Middle frontal gyrus (tissue), 1 donor: ENCODE data around the gene STAG1.
"Not testable (repeated sequence)": the region's sequence is repeated elsewhere in the genome, so short reads cannot be mapped to it uniquely, and the experiment has no call there.

Experiments
- DNase-seq: peaks from one replicate; pipeline ENCODE4 v3.0.0-alpha.2; 2015; ENCODE audit warnings: low spot score; ENCODE audit errors: extremely low spot score

STAG1 gene

GRCh38 chr3:136602818-136603217 is 149.4 kb downstream of the STAG1 start:
- DNase-seq: no peak

DNA sequence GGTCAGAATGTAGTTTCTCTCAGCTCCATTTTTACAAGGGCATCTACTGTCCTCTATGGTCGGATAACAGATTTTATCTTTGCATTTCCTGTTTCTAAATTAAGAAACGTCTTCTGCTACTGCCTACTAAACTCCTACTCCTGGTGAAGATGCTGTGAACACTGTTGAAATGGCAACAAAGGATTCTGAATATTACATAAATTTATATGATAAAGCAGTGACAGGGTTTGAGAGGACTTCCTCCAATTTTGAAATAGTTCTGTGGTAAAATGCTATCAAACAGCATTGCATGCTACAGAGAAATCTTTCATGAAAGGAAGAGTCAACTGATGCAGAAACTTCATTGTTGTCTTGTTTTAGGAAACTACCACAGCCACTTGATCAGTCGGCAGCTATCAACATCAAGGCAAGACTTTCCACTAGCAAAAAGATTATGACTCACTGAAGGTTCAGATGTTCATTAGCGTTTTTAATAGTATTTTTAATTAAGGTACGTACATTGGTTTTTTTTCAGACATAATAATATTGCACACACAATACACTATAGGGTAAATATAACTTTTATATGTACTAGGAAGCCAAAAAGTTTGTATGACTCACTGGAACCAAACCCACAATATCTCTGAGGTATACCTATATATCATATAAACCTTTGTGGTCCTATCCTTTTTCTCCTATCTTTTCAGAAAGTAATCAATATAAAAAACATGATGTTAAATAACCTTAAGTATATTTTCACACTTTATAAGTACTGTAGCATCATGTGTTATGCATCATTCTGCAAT is 156.1 kb downstream of the STAG1 start:
- DNase-seq: no peak

- no peak for DNase-seq
These were observed 165.6 kb downstream of the STAG1 start for GRCh38 chr3:136586580-136586979.

GRCh38 chr3:136584728-136585127 is 167.4 kb downstream of the STAG1 start:
- no peak for DNase-seq

DNA sequence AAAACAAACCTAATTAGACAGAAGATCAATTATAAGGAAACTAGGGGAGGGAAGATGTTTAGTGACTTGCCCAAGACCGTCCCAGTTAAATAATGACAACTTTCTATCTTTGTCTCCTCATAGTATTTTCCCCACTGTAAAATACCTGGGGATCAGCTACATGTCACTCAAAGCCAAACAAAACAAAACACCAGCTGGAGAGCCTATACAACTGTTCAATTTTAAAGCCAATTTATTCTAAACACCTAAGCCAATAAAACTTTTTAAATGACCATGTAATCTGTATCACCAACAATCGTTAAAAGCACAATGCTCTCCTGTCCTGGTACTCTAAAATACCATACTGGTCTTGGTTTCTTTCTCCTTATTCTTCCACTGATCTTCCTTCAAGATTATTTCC is 168.4 kb downstream of the STAG1 start:
- DNase-seq: no peak

DNA sequence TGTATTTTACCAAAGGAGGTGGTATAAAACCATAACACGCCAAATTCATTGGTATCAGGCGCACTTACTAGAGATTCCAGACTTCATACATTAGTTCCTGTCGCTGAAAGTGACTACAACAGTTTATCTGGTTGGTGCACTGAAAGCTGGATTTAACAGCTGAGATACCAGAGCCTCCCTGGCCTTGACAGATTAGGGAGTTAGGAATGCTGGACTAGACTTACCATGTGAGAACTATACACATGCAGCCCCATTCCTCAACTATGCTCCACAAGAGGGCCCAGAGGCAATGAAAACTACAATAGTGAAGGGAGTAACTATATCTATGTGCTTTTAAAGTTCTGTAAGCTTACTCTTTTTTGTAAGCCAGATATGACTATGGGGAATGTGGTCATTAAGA is 174.4 kb downstream of the STAG1 start:
- no peak for DNase-seq

GRCh38 chr3:136576279-136577009 is 175.7 kb downstream of the STAG1 start:
- no peak for DNase-seq

- DNase-seq: no peak
These were observed 184.5 kb downstream of the STAG1 start for GRCh38 chr3:136567599-136568188.

DNA sequence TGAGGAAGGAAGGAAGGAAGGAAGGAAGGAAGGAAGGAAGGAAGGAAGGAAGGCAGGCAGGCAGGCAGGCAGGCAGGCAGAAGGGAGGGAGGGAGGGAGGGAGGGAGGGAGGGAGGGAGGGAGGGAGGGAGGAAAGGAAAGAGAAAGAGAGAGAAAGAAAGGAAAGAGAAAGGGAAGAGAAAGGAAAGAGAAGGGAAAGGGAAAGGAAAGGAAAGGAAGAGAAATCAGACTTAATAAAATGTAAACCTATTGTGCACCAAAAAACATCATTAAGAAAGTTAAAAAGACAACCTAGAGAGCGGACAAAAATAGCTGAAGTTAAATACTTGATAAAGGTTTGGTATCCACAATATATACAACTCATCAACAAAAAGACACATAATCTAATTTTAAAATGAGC is 187.2 kb downstream of the STAG1 start:
- not testable (repeated sequence) for DNase-seq

GRCh38 chr3:136562026-136562425 is 190.2 kb downstream of the STAG1 start:
- DNase-seq: no peak

DNA sequence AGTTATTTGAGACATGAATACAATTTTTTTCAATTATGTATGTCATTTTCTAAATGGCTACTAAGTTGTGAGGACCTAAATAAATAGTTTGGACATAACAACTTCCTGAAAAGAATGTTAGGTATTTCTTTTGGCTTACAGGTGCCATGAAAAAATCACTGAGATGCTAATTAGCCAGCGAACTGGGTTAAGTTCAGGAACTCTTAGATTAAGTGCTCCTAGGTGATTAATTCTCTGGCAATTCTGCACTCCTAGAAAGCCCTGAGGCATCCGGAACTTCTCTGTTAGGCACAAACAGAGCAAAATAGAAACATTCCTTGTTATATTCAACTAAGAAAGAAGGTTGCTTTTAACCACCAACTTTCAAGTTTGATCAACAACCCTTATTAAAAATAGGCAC is 192.3 kb downstream of the STAG1 start:
- no peak for DNase-seq

DNA sequence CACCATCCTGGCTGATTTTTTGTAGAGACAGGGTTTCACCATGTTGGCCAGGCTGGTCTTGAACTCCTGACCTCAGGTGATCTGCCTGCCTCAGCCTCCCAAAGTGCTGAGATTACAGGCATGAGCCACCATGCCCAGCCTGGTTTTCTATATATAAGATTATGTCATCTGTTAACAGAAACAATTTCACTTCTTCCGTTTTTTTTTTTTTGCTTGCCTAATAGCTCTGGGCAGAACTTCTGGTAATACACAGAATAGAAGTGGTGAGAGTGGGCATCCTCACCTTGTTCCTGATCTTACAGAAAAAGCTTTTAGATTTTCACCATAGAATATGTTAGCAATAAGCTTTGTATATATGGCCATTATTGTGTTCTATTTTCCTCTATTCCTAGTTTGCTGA is 202.7 kb downstream of the STAG1 start:
- DNase-seq: not testable (repeated sequence)

- no peak for DNase-seq
These were observed 204.9 kb downstream of the STAG1 start for GRCh38 chr3:136547293-136547692.

DNA sequence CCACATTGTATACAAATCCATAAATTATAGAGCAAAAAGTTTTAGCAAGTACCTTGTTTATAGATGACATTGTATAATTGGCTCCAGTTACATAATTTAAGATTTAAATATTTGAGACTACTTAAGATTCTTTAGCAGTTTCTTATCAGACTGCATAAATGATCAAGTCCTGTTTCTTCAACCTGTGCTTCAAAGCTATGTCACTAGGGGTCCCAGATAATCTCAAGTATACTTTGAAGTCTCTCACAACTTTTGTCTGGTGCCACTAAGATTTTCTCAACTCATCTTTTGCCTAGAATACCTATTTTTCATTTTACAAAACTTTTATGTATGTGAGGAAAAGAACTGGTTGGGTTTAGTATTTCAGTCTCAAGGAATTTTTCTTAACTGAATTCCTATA is 205.5 kb downstream of the STAG1 start:
- DNase-seq: no peak

DNA sequence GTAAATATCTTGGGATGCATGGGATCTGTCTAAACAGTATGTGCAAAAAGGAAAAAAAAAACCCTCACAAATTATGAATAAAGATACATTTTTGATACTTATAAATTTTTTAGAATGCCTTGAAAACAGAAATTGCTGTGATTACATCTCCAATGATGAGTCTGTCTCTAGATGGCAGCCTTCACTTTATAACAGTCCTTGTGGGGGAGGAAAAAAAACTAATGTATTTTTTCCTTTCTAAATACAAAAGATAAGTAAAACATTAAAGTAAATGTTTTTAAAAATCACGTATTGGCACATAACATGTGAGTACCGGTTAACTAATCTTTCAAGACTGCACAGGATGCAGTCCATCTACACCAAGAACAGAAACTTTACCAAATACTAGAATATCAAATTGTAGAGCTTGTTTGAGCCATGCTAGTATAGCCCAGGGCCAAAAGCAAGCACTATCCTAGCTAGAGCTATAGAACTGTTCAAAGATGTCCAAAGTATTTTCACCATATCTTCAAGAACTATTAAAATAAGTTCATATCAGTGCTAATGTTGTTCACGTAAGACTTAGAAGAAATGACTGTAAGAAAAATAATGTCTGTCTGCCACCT is 206.4 kb downstream of the STAG1 start:
- DNase-seq: peak; percentile 11

DNA sequence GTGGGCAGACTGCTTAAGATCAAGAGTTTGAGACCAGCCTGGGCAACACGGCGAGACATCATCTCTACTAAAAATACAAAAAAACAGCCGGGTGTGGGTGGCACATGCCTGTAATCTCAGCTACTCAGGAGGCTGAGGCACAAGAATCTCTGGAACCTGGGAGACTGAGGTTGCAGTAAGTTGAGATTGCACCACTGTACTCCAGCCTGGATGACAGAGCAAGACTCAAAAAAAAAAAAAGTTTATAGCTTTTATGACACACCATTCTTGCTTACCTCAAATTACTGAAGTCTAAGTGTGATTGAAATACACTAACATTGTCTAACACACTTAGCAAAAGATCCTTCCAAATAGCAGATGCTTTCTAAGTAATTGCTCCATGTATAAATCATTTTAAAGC is 207.6 kb downstream of the STAG1 start:
- DNase-seq: no peak

DNA sequence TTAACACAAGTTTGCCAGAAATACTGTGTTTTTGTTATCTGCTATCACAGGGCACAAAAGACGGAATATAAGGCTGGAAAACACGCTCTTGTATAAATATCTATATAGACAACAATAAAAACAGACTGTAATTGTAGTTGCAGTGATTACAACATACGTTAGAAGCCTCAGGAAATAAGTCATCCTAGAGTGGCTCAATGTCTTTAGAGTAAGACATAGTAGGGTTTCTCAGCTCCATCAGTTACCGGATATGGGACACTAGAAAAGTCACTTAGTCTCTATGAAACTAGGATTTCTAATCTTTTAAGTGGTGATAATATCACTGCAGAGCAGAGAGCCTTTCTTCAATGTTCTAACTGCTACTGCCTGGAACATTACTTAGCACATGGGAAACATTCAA is 208.8 kb downstream of the STAG1 start:
- no peak for DNase-seq

GRCh38 chr3:136535906-136536305 is 216.3 kb downstream of the STAG1 start:
- DNase-seq: no peak

- DNase-seq: no peak
These were observed 219.4 kb downstream of the STAG1 start for GRCh38 chr3:136532766-136533165.

DNA sequence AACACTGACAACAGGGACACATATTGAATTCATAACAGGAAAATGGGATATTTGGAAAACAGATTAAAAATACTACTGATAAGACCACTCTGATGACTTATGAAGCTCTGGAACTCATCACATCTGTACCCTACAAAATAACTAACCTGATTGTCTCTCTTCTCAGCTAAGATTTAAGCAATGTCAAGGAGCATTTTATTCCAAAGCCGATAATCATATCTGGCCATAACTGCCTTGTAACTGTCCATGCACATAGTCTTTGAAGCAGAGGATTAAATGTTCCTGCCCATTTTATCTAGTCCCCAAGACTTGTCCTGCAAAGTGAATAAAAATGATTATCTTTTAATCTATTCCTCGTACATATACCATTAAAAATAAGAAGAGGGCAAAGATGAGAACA is 234.1 kb downstream of the STAG1 start:
- DNase-seq: no peak

GRCh38 chr3:136516656-136517055 is 235.5 kb downstream of the STAG1 start:
- DNase-seq: no peak

GRCh38 chr3:136516095-136516494 is 236.1 kb downstream of the STAG1 start:
- no peak for DNase-seq
